GM12874 (cell line): ENCODE results near the gene ZKSCAN5.

ENCODE experiments used
- CTCF ChIP-seq: IDR thresholded peaks from 2 replicates; pipeline ENCODE4 v1.5.1; 2011; ENCODE audit warnings: low read depth, mild to moderate bottlenecking, control low read depth, low read length, moderate library complexity; ENCODE audit not compliant: insufficient read depth

ZKSCAN5 gene

GRCh38 chr7:99563650-99564049 is 59.2 kb downstream of the ZKSCAN5 start:
- TF ChIP-seq CTCF: no peak

DNA sequence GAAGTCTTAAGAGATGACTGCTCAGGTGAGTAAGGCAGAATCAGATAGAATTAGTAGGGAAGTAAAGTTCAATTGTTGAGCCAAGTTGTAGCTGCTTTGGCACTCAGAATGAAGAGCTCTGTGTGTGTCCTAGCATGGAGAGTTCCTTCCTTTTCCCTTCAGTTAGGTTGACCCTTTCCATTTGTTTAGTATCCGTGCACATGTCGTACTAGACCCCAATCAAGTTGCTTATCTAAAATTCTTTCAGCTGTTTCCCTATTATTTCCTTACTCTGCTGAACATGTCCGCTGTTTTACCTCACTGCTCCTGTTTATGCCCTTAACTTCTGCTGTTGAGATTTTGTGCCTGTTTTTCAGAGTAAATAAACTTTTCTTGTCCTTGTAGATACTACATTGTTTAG is 67.3 kb downstream of the ZKSCAN5 start:
- no peak for TF ChIP-seq CTCF

DNA sequence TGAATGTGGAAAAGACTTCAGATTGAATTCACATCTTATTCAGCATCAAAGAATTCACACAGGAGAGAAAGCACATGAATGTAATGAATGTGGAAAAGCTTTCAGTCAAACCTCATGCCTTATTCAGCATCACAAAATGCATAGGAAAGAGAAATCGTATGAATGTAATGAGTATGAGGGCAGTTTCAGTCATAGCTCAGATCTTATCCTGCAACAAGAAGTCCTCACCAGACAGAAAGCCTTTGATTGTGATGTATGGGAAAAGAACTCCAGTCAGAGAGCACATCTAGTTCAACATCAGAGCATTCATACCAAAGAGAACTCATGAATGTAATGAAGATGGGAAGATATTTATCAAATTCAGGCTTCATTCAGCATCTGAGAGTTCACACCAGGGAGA is 68.8 kb downstream of the ZKSCAN5 start:
- no peak for TF ChIP-seq CTCF

DNA sequence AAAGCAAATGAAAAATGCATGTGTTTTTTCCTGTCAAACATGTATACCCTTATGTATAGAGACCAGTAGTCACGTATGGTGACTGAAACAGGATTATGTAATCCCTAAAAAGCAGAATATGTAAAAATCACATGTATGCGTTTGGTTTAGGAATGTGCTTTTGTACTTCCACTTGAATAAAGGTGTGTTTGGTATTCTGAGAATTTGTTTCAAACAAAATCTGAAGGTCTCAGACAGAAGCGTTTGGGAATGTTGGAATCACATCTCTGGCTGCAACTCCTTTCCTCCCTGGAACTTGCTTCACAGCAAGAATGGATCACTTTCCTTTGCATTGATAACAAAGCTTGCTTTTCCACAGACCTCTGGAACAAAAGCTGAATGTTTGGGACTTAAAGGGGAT is 71.8 kb downstream of the ZKSCAN5 start:
- TF ChIP-seq CTCF: no peak

DNA sequence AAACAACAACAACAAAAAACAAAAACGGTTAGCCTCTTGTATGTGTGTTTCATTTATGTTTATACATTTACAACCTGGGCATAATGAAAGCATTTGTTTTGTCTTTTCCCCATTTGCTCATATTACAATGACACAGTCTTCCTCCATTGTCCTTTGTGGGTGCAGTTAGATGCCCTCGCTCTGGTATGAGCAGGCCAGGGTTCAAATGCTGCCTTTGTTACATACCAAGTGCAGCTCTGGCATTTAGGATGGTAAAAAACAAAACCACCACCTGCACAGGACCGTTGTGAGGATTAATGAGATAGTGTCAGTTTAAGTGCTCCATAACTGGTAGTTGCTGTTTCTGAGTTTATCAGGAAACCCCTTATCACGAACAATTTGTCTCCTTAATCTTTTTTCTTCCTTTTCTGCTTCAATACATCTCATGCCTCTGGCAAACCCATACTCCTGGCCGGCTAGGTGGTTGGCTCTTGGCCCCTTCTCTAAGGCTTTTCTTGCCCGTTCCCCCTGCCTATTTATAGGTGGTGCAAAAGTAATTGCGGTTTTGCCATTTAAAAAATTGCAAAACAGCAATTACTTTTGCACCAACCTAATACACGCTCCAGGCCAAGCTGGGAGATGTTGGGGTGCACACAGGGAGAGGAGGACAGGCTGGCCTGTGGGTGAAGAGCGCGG is 75.0 kb downstream of the ZKSCAN5 start:
- no peak for TF ChIP-seq CTCF

DNA sequence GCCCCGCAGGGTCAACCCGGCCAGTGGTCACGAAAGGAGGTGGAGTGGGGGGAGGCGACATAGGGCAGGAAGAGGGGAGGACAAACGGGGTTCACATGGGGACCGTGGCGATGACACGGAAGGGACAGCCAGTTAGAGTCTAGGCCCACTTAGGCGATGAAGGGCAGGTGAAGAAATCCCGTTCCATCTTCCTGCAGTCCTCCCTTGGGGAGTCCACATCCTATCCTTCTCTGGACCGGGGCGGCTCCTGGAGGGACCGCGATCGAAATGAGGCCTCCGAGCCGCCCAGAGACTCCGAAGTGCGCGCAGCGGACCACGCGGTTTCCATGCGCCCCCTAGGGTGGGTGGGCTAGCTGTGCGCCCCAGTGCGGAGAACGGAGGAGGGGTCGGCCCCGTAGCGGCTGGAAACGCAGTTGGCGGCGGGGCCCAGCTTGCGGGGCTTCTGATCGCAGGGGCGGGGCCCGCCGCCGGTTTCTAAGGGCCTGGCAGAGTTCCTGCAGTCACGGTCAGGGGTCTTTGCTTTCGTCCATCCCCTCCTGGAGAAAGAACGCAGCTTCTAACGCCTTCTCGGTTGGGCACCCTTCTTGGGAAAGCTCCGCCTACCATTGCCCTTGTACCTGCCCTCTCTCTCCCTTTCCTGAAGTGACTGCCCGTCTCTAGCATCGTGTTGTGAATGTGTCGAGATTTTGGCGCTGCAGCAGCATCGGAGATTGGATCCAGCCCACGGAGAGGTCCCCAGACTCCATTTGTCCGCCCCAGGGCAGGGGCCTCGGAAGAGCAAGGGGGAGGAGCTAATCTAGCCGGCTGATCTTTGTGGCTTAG is 75.7 kb downstream of the ZKSCAN5 start:
- TF ChIP-seq CTCF: 0 out of 2 replicates have a peak, but pooled peaks have one; percentile 32
